NB4 (cell line): ENCODE measurements around the gene DTHD1.

Experiments
- DNase-seq: peaks from one replicate; pipeline ENCODE4 v3.0.0; 2010; ENCODE audit warnings: low read depth
- H3K4me3 ChIP-seq: one replicate; pipeline ENCODE4 v1.5.1; 2011; ENCODE audit warnings: mild to moderate bottlenecking, low read depth, low read length, moderate library complexity
- CTCF ChIP-seq: IDR thresholded peaks from one replicate; pipeline ENCODE4 v1.5.1; 2012; ENCODE audit warnings: low read depth, low read length
- MAX ChIP-seq: IDR thresholded peaks from 2 replicates; pipeline ENCODE4 v1.6.1; 2011; ENCODE audit warnings: low read depth, low read length
- MYC ChIP-seq: IDR thresholded peaks from 2 replicates; pipeline ENCODE4 v1.6.1; 2011; ENCODE audit warnings: low read depth, low read length
- POLR2A ChIP-seq: IDR thresholded peaks from 2 replicates; pipeline ENCODE4 v1.6.1; 2011; ENCODE audit warnings: mild to moderate bottlenecking; ENCODE audit not compliant: insufficient read length; ENCODE audit errors: extremely low read depth

DTHD1 gene

GRCh38 chr4:36260731-36261130, 20.7 kb upstream of the DTHD1 start:
- H3K4me3 ChIP-seq, result no peak overlapping the region
- DNase-seq, result no peak
- TF ChIP-seq POLR2A (no peak), MAX (no peak), CTCF (no peak), MYC (no peak)

- H3K4me3 ChIP-seq, result no peak overlapping the region
- TF ChIP-seq POLR2A, result no peak
- TF ChIP-seq CTCF, result no peak
- no peak for TF ChIP-seq MYC
- TF ChIP-seq MAX, result no peak
- no peak for DNase-seq
These were observed 17.1 kb upstream of the DTHD1 start for GRCh38 chr4:36264207-36264826.

- DNase-seq, result peak; percentile 34
- H3K4me3 ChIP-seq, result no peak overlapping the region
- no peak for TF ChIP-seq MAX
- no peak for TF ChIP-seq CTCF
- no peak for TF ChIP-seq POLR2A
- no peak for TF ChIP-seq MYC
These were observed 13.7 kb upstream of the DTHD1 start for GRCh38 chr4:36267486-36268268.

- DNase-seq, result no peak
- no peak overlapping the region for H3K4me3 ChIP-seq
- no peak for TF ChIP-seq CTCF
- TF ChIP-seq MAX, result no peak
- TF ChIP-seq MYC, result no peak
- no peak for TF ChIP-seq POLR2A
These were observed 12.3 kb upstream of the DTHD1 start for GRCh38 chr4:36269101-36269500.

GRCh38 chr4:36269533-36270173, 11.8 kb upstream of the DTHD1 start:
- DNase-seq, result no peak
- TF ChIP-seq MAX, result no peak

GRCh38 chr4:36273276-36273675, 8.1 kb upstream of the DTHD1 start:
- no peak for DNase-seq

More at GRCh38 chr4:36269533-36270173, 11.8 kb upstream of the DTHD1 start:
- no peak overlapping the region for H3K4me3 ChIP-seq

More at GRCh38 chr4:36273276-36273675, 8.1 kb upstream of the DTHD1 start:
- TF ChIP-seq CTCF (no peak), POLR2A (no peak), MYC (no peak), MAX (no peak)
- H3K4me3 ChIP-seq, result no peak overlapping the region
